Peyer's patch (tissue), 4 donors: ENCODE results near the gene TIAM2. TPM values are rescaled to one million over a fixed set of nuclear protein-coding genes. Genes with fewer than 3 reads are reported as not detected.

Experiments used
- DNase-seq, 3 donors: peaks; one replicate each; pipeline ENCODE4 v3.0.0-alpha.2; 2017 to 2019
- H3K27ac ChIP-seq, 4 donors: fragments of 200-600 bp; sonication (generic); one replicate each; pipeline ENCODE4 v1.5.1; 2016 to 2019
- H3K27me3 ChIP-seq, 2 donors: fragments of 200-600 bp; sonication (generic); one replicate each; pipeline ENCODE4 v1.5.1; 2019
- H3K36me3 ChIP-seq, 3 donors: fragments of 200-600 bp; sonication (generic); one replicate each; pipeline ENCODE4 v1.5.1; 2016 to 2019
- H3K4me1 ChIP-seq, 4 donors: fragments of 200-600 bp; sonication (generic); one replicate each; pipeline ENCODE4 v1.5.1; 2016 to 2019
- H3K4me3 ChIP-seq, 4 donors: fragments of 200-600 bp; sonication (generic); 1 replicate in 3 of 4; 2 replicates in 1 of 4; pipeline ENCODE4 v1.5.1; 2016 to 2019; ENCODE audit warnings: mild to moderate bottlenecking in 1 of 4
- H3K9me3 ChIP-seq, 4 donors: fragments of 200-600 bp; sonication (generic); one replicate each; pipeline ENCODE4 v1.5.1; 2016 to 2019; ENCODE audit warnings: mild to moderate bottlenecking in 1 of 4
- POLR2A ChIP-seq, 2 donors: fragments of 450-650 bp; IDR thresholded peaks; one replicate each; pipeline ENCODE4 v1.5.1; 2017; ENCODE audit warnings: antibody characterized with exemption in 2 of 2, mild to moderate bottlenecking in 2 of 2, moderate library complexity in 2 of 2
- total RNA-seq, 4 donors: library from RNA; depleted of rRNA; stranded (reverse); fragments of >200 nt; gene quantifications; one replicate each; pipeline ENCODE4 v1.1.0, GENCODE V29; 2016
- TF ChIP-seq, protein P1 (sequence below), 6 experiments: fragments of 450-650 bp in 4 of 6; fragments of 200-600 bp in 2 of 6; sonication (generic) in 1 of 6; IDR thresholded peaks; one replicate each; pipeline ENCODE4 v1.5.1; 2017 to 2019; ENCODE audit warnings: antibody characterized with exemption in 6 of 6, mild to moderate bottlenecking in 3 of 6, moderate library complexity in 1 of 6

TIAM2 gene
- total RNA-seq, 4 donors from 2014 or later = 47.0 to 139 (median 91.9) TPM

GRCh38 chr6:155041741-155042279 is 46.7 kb downstream of the TIAM2 start:
- no peak for DNase-seq
- H3K9me3 ChIP-seq = no peaks in the 10 kb centered on the region
- H3K4me1 ChIP-seq = peaks cover 0 to 5% (median 0%) of the 10 kb centered on the region in 4 donors
- H3K36me3 ChIP-seq = no peaks in the 10 kb centered on the region
- H3K4me3 ChIP-seq = no peak overlapping the region
- no peak overlapping the region for H3K27ac ChIP-seq
- H3K27me3 ChIP-seq = no peaks in the 10 kb centered on the region
- TF ChIP-seq POLR2A (IDR thresholded peaks at IDR 0.05) = no peak
- TF ChIP-seq, protein P1, sequence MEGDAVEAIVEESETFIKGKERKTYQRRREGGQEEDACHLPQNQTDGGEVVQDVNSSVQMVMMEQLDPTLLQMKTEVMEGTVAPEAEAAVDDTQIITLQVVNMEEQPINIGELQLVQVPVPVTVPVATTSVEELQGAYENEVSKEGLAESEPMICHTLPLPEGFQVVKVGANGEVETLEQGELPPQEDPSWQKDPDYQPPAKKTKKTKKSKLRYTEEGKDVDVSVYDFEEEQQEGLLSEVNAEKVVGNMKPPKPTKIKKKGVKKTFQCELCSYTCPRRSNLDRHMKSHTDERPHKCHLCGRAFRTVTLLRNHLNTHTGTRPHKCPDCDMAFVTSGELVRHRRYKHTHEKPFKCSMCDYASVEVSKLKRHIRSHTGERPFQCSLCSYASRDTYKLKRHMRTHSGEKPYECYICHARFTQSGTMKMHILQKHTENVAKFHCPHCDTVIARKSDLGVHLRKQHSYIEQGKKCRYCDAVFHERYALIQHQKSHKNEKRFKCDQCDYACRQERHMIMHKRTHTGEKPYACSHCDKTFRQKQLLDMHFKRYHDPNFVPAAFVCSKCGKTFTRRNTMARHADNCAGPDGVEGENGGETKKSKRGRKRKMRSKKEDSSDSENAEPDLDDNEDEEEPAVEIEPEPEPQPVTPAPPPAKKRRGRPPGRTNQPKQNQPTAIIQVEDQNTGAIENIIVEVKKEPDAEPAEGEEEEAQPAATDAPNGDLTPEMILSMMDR (IDR thresholded peaks at IDR 0.05) = no peak

DNA sequence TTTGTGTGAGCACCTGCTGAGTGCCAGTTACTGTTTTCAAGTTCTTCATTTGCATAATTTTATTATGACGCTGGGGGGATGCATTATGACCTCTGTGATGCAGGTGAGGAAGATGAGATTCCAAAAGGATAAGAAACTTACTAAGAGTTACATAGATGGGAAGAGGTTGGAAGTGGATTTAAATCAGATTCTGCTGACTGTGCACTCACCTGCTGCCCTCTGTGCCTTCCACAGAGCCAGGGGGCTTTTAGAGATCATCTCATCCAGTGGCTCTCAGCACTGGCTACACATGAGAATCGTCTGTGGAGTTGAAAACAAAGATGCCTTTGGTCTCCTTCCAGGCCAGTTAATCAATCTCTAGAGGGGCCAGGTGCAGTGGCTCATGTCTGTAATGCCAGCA is 47.9 kb downstream of the TIAM2 start:
- no peak overlapping the region for H3K4me3 ChIP-seq
- H3K9me3 ChIP-seq = no peaks in the 10 kb centered on the region
- H3K27ac ChIP-seq = no peak overlapping the region
- TF ChIP-seq, protein P1 (IDR thresholded peaks at IDR 0.05) = no peak
- no peak for TF ChIP-seq POLR2A (IDR thresholded peaks at IDR 0.05)
- no peak for DNase-seq
- H3K27me3 ChIP-seq = no peaks in the 10 kb centered on the region
- peaks cover 0 to 5% (median 0%) of the 10 kb centered on the region in 4 donors for H3K4me1 ChIP-seq
- no peaks in the 10 kb centered on the region for H3K36me3 ChIP-seq

- TF ChIP-seq POLR2A (IDR thresholded peaks at IDR 0.05) = no peak
- TF ChIP-seq, protein P1 (IDR thresholded peaks at IDR 0.05) = no peak
- no peaks in the 10 kb centered on the region for H3K9me3 ChIP-seq
- H3K4me3 ChIP-seq = no peak overlapping the region
- no peak overlapping the region for H3K27ac ChIP-seq
- H3K4me1 ChIP-seq = peaks cover 0 to 5% (median 0%) of the 10 kb centered on the region in 4 donors
- no peaks in the 10 kb centered on the region for H3K27me3 ChIP-seq
- no peaks in the 10 kb centered on the region for H3K36me3 ChIP-seq
- no peak for DNase-seq
These were observed 50.7 kb downstream of the TIAM2 start for GRCh38 chr6:155045561-155046404.

DNA sequence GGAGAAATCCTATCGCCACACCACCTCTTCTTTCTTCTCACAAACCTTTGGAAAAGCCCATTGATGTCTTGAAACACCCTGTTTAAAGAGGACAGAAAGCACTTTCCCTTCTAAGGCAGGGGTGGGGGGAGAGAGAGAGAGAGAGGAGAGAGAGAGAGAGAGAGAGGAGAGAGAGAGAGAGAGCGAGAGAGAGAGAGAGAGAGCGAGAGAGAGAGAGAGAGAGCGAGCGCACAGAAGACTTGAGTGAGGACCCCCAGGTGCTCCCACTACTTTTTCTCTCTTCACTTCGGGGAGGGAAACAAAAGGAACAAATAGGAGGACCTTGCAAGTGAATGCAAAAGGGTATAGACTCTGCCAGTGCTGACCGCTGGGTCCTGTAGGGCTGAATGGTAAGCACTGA is 52.4 kb downstream of the TIAM2 start:
- TF ChIP-seq POLR2A (IDR thresholded peaks at IDR 0.05) = no peak
- TF ChIP-seq, protein P1 (IDR thresholded peaks at IDR 0.05) = no peak
- no peaks in the 10 kb centered on the region for H3K36me3 ChIP-seq
- H3K4me1 ChIP-seq = no peaks in the 10 kb centered on the region
- H3K9me3 ChIP-seq = no peaks in the 10 kb centered on the region
- DNase-seq = no peak
- H3K4me3 ChIP-seq = no peak overlapping the region
- no peak overlapping the region for H3K27ac ChIP-seq
- H3K27me3 ChIP-seq = no peaks in the 10 kb centered on the region

- no peak overlapping the region for H3K4me3 ChIP-seq
- no peak overlapping the region for H3K27ac ChIP-seq
- H3K27me3 ChIP-seq = no peaks in the 10 kb centered on the region
- TF ChIP-seq, protein P1 (IDR thresholded peaks at IDR 0.05) = no peak
- no peak for TF ChIP-seq POLR2A (IDR thresholded peaks at IDR 0.05)
- no peaks in the 10 kb centered on the region for H3K36me3 ChIP-seq
- no peak for DNase-seq
- H3K9me3 ChIP-seq = no peaks in the 10 kb centered on the region
- no peaks in the 10 kb centered on the region for H3K4me1 ChIP-seq
These were observed 55.2 kb downstream of the TIAM2 start for GRCh38 chr6:155050311-155050710.
